NCI-H748 (cell line): Measurements from ENCODE around the gene CCDC71L.
"Not testable (repeated sequence)": the region's sequence is repeated elsewhere in the genome, so short reads cannot be mapped to it uniquely, and the experiment has no call there.

Experiments
- DNase-seq: peaks from one replicate; lab custom pipeline; 2025; ENCODE audit not compliant: unreplicated experiment; lab: John Stamatoyannopoulos, UW

CCDC71L gene

DNA sequence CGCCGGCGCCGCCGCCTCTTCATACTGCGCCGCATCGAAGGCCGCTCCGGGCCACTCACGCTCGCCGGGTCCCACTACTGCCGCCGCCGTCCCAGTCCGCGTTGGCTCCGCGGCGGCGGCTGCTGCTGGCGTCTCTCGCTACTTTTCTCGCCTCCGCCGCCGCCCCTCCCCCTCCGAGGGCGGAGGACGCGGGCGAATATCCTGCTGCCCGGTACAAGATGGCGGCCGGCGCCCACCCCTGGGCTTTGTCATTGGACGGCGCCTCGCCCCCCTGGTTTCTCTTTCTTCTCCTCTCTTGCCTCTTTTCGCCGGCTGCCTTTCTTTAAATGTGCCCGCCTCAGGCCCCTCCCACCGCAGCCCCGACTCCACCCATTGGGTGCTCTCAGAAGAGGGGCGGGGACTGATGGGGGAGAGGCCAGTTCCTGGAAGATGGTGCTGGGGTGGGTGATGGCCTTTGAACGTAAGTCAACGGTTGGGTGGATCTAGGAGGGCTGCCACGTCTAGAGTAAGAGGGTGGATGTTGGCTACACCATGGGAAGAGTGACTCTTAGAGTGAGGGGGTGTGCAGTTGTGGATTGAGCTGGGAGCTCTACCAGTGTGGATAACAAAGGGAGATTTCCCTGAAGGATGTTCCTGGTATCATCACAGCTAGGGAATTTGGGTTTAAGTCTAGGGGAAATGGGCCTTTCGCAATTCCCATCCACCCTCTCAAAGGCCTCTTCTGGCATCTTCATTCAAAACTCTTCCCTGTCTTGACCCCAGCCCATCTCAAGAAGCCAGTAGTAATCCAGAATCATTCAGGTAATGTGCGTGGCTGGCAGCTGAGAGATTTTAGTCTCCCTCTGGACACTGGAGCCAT, at the start of gene CCDC71L:
Gene CCDC71L, minus strand, starts transcription at position 297 of the 859 bp plus-strand sequence. Its CDS starts 262 bp downstream, at position 35.
- DNase-seq: peak; percentile 96

DNA sequence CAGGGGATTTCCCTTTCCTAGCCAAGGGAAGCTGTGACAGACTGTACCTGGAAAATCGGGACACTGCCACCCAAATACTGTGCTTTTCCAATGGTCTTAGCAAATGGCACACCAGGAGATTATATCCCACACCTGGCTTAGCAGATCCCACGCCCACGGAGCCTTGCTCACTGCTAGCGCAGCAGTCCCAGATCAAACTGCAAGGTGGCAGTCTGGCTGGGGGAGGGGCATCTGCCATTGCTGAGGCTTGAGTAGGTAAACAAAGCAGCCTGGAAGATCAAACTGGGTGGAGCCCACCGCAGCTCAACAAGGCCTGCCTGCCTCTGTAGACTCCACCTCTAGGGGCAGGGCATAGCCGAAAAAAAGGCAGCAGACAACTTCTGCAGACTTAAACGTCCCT, 48.6 kb upstream of the CCDC71L start:
- DNase-seq: peak; percentile 8

DNA sequence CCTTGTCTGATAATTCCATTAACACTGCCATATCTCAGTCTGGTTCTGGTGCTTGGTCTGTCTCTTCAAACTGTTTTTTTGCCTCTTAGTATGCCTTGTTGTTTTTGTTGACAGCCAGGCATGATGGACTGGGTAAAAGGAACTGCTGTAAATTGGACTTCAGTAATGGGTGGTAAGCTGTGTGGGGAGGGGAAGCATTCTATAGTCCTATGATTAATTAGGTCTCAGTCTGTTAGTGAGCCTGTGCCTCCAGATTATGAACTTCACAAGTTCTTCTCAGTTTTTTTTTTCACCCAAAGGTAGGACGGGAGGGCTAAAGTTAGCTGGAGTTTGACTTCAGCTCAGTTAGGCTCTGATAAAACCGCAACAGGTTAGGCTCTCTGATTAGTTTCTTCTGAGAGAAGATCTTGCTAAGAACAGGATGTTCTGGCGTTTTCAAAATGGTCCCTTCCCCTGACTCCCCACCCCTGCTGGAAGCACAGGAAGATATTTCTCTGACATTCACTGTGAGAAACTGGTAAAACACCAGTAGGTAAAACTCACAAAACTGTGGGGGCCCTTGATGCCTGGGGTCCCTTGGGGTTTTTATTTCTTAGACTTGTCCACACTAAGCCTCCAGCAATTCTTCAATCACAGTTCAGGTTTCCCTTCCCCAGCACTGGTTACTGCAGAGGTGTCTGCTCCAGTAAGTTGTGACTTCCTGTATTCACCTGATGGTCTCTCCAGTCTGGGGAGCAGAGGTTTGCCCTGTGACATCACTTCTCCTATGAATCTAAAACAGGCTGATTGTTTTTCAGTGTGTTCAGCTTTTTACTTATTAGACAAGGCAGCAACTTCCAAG, 43.3 kb upstream of the CCDC71L start:
- no peak for DNase-seq

DNA sequence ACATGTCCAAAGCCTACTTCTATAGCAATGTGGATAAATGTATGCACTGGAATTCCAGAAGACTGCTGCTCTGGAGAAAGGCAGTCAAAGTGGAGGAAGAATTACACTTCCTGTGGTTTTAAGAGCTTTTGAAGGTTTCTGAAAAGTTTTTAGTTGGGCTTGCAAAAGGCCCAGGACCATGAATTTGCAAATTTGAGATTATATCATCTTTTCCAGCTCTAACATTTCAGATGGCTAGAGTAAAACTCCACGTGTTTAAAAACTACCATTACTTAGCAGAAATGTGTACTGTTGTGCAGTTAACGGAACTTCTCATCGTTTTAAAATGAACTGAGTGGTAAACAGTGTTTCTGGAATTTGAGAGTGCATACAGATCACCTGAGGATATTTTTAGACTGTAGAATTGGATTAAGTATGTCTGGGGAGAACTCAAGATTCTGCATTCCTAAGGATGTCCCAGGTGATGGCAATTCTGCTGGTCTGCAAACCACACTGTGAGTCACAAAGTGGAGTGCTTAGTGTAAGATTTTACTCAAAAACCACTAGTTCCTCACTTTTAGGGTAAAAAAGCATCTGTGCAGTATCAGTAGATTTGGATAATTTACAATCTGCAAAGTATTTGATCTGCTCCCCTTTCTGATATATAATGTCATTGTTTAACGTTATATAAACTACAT, 32.9 kb upstream of the CCDC71L start:
- DNase-seq: no peak

DNA sequence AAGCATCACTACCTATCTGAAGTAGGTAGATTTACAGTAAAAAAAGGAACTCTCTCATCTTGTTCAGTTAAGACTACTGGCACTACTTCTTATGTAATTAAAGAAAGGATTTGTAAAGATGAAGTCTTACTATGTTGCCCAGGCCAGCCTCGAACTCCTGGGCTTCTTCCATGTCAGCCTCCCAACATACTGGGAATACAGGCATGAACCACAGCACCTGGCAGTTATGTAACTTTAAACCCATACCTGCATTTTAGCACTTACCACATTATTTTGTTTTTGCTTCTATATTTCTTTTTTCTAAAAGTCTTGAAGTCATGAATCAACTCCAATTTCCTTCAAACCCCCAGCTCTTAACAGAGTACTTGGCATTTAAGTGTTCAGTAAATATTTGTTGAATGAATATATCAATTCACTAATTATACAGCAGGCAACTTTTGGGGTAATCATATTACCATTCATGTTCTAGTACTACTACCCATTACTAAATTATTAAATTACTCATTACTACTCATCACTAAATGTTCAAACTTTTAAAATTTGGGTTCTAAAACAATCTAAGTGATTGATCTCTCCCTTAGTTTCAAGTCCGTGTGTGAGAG, 31.6 kb upstream of the CCDC71L start:
- peak; percentile 7 for DNase-seq

DNA sequence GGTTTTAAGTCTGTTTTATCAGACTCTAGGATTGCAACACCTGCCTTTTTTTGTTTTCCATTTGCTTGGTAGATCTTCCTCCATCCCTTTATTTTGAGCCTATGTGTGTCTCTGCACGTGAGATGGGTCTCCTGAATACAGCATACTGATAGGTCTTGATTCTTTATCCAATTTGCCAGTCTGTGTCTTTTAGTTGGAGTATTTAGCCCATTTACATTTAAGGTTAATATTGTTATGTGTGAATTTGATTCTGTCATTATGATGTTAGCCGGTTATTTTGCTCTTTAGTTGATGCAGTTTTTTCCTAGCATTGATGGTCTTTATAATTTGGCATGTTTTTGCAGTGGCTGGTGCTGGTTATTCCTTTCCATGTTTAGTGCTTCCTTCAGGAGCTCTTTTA, 27.2 kb upstream of the CCDC71L start:
- DNase-seq: not testable (repeated sequence)

DNA sequence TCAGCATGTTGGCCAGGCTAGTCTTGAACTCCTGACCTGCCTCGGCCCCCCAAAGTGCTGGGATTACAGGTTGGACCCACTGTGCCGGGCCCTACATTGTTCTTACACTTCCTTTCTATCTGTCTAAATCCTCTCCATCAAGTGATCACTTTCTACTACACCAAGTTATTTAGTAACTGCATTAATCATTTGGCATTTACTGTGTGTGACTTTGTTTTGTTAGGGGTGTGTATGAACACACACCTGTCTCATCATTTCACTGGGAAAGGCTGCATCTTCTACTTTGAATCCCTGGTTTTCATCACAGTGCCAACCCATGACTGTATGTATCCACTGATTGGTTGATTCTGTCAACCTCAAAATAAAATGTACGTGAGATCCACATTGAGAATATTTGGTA, 23.0 kb upstream of the CCDC71L start:
- DNase-seq: no peak

DNA sequence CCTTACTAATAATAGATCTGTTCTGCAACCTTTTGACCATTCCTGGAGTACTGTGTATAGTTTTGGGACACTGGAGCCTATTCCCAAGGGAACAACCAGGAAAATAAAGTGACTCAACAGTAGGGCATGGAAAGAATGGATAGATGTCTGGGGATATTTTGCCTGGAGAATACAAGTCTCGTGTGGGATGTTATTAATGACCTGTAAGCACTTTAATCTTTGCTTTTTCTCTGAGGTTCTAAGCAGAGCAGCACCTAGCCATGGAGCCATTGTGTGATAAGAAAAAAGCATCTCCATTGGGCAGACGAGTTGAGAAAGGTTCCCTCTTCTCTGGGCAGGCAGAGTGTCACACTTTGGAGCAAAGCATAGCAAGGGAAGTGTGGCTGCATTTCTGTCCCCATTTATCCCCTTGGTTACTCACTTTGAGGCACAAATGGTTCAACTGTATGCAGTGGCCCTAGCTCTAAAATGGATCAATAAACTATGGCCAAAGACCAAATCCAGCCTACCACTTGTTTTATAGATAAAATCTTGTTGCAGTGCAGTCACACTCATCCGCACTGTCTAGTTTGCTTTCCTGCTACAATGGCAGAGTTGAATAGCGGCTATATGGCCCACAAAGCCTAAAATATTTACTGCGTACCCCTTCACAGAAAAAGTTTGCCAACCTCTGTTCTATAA, 21.0 kb upstream of the CCDC71L start:
- DNase-seq: no peak

DNA sequence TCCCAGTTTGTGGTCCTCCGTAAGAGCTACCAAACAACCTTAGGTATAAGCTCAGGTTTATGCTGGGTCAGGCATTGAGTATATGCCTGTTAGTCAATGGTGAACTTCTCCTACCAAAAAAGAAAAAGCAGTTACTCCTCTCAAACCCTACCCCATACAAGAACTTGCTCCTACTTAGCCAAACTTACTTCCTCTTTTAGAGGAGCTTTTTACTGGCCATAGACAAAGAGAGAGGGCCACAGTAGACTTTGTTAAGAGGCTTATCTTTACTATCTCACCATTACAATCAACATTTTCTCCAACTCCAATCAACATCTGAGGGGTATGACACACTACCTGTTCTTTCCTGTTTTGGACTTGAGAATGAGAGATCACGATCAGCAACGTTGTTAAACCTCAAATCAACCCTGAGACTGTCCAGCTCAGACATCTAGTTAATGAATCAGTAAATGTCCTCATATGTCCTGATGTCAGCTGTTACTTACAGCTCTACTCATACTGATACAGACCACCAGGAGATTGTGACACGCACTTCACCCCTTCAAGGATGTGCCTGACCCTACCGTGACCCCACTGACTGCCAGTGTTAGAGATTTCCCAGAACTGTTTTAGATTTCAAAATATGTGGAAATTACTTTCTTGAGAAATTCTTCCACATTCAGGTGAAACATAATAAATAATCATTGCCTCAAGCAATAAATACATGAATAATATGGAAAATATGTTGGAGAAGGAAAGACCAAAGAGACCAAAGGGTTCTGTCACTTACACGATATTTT, 18.4 kb upstream of the CCDC71L start:
- no peak for DNase-seq

DNA sequence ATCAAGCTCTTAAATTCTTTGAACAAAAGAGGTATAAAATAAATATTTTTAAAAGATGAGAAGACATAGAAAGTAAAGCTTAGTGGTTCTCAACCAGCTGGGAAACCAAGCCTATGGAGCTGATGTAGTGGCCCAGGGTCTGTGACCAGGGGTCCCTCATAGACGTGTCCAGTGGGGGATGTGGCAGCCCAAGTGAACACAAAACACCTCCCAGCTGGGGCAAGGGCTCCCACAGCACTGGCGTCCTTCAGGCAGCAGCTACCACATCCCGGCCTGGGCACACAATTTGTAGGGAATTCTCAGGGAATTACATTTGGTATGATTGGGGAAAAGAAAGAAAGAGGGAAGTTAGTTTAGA, 17.8 kb upstream of the CCDC71L start:
- no peak for DNase-seq

DNA sequence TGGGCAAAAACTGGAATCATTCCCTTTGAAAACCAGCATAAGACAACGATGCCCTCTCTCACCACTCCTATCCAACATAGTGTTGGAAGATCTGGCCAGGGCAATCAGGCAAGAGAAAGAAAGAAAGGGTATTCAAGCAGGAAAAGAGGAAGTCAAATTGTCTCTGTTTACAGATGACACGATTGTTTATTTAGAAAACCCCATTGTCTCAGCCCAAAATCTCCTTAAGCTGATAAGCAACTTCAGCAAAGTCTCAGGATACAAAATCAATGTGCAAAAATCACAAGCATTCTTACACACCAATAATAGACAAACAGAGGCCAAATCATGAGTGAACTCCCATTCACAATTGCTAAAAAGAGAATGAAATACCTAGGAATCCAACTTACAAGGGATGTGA, 15.5 kb upstream of the CCDC71L start:
- DNase-seq: not testable (repeated sequence)

DNA sequence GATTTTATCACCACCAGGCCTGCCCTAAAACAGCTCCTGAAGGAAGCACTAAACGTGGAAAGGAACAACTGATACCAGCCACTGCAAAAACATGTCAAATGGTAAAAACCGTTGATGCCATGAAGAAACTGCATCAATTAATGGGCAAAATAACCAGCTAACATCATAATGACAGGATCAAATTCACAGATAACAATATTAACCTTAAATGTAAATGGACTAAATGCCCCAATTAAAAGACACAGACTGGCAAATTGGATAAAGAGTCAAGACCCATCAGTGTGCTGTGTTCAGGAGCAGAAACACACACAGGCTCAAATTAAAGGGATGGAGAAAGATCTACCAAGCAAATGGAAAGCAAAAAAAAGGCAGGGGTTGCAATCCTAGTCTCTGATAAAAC, 12.7 kb upstream of the CCDC71L start:
- not testable (repeated sequence) for DNase-seq

DNA sequence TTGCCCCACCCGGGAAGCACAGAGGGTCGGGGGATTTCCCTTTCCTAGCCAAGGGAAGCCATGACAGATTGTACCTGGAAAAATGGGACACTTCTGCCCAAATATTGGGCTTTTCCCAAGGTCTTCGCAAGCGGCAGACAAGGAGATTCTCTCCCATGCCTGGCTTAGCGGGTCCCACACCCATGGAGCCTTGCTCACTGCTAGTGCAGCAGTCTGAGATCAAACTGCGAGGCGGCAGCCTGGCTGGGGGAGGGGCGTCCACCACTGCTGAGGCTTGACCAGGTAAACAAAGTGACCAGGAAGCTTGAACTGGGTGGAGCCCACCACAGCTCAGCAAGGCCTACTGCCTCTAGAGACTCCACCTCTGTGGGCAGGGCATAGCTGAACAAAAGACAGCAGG, 11.0 kb upstream of the CCDC71L start:
- DNase-seq: not testable (repeated sequence)

DNA sequence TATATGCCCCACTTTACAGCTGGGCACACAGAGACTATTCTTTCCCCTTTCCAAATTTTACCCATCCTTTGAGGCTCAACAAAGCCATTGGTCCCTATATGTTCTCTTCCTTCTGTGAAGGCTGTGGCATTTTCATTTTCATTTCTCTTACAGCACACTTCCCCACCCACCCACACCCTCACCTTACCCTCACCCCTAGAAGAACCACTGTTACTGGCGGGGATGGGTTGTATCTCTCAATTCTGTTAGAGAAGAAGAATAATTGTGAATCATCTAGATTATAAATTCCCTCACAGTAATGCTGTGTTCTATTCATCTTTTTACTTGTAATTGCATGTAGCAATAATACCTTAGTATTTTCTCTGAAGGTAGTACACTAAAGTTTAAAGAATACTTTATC, 10.2 kb upstream of the CCDC71L start:
- DNase-seq: no peak

DNA sequence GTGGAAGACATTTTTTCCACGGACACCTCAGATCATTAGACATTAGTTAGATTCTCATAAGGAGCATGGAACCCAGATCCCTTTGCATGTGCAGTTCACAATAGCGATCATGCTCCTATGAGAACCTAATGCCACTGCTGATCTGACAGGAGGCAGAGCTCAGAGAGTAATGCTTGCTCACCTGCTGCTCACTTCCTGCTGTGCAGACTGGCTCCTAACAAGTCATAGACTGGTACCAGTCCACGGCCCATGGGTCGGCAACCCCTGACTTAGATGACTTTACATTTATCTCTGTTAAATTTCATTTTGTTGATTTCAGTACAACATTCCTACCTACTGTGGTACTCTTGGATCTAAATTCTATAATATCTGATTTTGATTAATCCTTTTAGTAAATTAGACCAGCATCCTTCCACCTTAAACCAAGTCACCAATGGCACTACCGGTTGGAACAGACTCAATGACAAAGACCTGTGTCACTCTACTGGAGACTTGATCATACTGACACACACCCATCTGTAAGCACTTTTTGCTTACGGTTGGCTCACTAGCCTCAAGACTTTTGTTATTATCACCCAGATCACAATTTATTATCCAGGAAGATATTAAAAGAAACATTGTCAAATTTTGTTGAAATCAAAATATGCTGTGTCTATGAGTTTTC, 8.0 kb upstream of the CCDC71L start:
- DNase-seq: no peak

DNA sequence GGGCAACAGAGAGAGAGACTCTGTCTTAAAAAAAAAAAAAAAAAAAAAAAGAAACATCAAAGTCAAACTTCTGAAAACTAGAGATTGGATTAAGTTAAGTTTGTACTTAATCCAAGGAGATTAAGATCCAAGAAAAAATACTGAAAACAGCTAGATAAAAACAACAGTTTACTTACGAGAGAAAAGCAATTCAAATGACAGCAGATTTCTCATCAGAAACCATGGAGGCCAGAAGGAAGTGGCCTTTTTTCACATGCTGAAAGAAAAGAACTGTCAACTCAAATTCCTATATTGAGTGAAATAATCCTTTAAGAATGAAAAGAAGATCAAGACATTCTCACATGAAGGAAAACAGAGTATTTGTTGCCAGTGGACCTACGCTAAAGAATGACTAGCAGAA, 5.4 kb upstream of the CCDC71L start:
- no peak for DNase-seq

DNA sequence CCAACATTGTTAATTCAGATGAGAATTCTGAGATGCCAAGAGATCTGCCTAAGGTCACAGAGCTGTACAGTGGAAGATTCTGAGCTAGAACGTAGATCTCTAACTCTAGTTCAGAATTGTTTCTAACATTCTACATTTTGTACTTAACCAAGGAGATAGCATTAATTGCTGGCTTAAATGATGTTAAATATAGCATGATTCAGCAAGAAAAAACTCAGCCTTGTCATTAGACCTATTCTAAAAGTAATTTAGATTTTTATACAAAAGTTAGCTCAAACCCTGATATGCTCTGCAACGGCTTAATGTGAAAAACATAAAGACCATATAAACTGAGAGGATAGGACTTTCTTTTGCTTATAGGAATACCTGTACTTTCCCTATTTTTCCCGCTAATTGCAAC, 3.4 kb upstream of the CCDC71L start:
- DNase-seq: no peak

DNA sequence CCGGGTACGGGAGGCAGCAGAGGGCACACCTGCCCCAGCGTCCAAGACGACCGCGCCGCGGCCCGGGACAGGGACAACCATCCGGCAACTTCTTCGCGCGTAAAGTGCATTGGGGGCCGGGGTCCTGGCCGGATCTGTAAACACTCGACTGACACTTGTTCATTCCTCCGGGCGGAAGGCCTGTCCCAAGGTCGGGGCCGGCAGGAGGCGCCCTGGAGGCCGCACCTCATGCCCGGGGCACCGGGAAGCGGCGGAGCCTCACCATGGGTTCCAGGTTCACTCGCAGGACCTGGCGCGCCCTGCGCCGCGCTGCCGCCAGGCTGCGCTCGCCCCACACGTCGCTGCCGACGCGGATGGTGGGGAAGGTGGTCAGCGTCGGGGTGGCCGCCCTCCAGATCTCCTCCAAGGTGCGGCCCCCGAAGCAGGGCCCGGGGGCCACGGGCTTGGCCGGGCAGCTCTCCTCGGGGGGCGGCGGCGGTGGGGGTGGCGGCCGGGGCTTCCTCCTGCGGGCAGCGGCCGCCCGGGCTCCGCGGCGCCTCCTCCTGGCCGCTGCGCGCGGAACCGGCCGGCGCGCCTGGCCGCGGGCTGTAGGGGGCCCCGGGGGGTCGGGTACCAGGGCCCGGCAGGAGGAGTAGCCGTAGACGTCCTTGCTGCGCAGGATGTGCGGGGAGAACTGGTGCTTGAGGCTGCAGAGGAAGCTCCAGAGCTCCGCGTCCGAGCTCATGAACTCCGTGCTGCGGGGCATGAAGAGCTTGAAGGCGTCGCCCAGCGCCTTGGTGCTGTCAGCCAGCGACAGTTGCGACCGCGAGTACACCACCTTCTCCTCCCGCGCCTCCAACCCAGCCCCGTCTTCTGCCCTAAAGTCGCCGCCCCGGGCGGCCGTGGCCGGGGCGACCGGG, 746 bp downstream of the CCDC71L start:
- peak; percentile 82 for DNase-seq
